Measurements from ENCODE around the gene PCP2.

PCP2 gene

DNA sequence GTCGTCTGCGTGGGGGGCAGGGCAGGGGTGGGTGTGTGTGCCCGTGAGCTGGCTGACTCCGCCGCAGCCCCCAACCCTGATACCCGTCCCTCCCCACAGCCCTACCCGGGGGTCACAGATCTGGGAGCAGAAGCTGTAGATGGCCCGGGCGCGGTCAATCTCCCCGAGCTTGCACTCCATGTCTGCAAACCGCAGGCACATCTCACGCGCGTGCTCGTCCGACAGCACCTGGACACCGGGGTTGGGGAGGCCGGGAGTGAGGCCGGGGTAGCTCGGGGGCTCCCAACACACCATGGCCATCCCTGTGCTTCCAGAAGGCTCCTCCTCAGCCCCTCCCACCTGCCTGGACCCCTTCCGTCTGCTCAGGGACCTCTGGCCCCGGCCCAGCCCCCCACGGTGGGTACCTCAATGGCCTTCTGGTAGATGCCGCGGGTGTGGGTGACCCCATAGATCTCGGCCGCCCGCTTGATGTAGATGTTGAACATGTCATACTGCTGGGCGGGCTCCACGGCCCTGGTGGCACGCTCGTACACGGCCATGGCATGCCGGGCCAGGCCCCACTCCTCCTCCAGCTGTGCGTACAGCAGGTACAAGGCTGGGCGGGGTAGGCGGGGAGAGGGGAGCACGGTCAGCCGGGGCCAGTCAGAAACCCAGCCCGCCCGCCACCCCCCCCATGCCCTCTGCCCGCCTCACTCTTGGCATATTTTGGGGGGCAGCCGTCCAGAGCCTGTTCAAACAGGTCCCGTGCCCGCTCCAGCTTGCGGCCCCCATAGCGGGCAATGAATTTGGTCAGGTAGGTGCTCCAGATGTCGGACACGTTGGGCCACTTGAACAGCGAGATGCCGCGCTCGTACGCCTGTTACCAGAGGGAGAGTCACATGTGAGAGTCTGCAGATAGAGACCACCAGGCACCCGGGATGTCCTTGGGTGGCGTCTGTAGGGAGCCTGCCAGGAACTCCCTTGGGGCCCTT, 12.8 kb downstream of the PCP2 start:
- in situ Hi-C loops (cut with MboI; ENCODE audit: low sequenced_read_pairs), result no loop called here

DNA sequence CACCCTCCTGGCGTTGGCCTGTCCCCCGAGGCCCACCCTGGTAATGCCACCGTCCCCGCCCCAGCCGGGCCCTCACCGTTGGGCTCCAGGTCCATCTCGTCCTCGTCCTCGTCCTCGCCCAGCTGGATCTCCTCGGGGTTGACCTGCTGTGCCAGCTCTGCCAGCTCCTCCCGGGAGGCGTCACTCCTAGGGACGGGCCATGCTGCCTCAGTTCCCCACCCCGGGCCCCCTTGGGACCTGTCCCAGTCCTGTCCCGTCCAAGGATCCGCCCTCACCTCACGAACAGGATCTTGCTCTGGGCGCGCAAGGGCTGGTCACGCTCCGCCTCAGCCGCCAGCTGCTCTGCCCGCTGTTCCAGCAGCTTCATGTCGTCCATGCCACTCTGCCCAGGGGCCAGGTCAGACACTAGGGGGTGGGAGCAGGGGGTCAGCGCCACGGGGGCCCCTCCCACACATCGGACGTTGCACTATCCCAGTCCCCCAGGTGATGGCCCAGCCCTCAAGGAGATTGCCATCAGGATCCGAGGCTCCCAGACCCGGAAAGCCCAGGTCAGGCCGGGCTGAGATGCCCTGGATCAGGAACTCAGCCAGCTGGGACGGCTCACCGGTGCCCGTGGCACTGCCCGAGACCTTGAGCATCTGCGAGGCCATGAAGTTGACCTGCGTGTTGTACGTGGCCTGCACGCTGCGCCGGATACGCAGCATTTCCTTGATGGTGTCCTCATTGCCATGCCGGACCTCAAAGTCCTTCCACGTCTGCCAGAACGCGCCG, 13.7 kb downstream of the PCP2 start:
- in situ Hi-C loops (cut with MboI; ENCODE audit: low sequenced_read_pairs), result no loop called here

DNA sequence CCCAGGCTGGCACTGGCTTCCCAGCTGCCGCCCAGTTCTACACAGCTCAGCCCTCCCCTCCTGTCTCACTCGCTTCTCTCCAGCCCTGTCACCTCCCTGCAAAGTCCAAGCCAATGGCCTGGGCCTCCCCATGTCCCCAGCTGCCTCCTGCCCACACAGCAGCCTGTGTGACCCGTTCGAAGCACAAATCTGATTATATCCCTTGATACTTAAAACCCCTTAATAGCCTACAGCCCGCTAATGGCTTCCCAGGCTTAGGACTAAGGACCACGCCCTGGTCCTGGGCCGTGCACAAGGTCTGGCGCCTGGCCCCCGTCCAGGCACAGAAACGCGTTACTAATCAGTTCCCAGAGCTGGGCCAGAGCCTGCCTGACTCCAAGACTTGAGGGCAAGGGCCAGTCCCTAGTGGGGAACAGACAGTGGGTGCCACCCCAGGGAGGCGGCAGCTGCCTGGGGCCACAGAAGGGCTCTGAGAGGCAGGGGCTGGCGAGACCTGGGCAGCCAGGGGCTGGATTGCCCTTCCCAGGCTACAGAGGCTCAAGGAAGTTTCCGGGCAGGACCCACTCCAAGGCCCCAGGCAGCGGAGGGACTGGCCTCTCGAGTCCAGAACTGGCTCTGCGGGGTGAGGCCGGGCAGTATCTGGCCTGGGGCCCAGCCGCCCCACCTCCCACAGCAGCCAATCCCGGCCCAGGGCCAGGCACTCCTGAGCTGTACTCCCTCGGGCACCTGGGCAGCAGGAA, 14.6 kb downstream of the PCP2 start:
- in situ Hi-C loops (cut with MboI; ENCODE audit: low sequenced_read_pairs), result no loop called here

DNA sequence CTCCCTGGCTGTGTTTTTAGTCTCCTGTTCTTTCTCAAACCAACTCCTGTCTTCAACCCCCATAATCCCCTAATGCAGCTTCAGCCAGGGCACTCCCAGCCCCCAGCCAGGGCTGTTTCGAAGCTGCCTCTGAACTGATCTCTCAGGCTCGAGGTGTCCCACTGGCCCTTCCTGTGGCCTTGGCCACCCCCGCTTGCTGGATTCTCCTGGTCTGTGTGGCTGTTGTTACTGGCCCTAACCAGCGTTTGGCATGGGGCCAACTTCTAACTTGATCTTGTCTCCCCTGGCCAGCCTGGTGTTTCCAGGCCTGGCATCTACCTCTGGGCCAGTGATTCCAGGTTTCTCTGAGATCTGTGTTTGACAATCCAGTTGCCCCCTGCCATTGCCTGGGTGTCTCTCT, 15.2 kb downstream of the PCP2 start:
- in situ Hi-C loops (cut with MboI; ENCODE audit: low sequenced_read_pairs), result no loop called here

DNA sequence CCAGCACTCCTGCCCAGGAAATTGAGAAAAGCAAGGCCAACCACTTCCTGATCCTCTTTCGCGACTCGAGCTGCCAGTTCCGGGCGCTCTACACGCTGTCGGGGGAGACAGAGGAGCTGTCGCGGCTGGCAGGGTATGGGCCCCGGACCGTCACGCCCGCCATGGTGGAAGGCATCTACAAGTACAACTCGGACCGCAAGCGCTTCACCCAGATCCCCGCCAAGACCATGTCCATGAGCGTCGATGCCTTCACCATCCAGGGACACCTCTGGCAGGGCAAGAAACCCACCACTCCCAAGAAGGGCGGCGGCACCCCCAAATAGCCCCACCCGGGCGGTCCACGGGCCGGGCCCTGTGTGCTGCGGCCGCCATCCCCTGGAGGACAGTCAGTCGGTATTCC, 15.8 kb downstream of the PCP2 start:
- in situ Hi-C loops (cut with MboI; ENCODE audit: low sequenced_read_pairs), result no loop called here

DNA sequence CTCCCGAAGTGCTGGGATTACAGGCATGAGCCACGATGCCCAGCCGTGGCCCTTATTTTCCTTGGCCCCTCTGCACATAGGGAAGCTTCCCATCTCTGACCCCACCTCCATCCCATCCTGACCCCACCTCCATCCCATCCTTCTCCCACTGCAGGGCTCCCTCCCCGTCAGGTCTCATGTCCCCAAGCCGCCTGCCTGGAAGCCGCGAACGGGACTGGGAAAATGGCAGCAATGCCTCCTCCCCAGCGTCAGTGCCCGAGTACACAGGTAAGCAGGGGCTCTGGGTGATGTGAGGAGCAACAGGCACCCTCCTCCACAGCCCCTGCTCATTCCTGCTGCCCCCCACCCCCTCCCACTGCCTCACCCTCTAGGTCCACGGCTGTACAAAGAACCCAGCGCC, 16.3 kb downstream of the PCP2 start:
- in situ Hi-C loops (cut with MboI; ENCODE audit: low sequenced_read_pairs), result no loop called here

DNA sequence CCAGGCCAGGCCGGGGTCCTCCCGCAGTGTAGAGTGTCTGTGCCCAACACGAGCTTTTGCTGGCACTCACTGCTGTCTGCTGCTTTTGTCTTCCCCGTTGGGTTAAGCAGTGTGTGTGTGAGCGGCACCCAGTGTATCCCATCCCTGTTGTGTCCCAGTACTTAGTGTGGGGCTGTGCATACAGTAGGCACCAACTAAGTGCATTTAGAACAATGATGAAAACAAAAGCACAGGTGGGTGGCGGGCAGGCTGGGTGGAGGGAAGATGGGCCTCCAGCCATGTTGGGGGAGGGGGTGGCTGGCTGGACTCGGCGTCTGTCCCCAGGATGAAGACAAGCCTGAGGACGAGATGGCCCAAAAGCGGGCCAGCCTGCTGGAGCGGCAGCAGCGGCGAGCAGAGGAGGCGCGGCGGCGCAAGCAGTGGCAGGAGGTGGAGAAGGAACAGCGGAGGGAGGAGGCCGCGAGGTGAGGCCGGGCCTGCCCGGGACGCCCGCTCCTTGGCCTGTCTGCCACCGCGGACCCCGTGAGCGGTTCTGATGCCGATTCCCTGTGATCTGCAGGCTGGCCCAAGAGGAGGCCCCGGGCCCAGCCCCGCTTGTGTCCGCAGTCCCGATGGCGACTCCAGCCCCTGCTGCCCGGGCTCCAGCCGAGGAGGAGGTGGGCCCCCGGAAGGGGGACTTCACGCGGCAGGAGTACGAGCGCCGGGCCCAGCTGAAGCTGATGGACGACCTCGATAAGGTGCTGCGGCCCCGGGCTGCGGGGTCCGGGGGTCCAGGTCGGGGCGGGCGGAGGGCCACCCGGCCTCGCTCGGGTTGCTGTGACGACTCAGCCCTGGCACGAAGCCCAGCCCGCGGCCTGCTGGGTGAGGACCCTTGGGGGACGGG, 18.4 kb downstream of the PCP2 start:
- in situ Hi-C loops (cut with MboI; ENCODE audit: low sequenced_read_pairs), result no loop called here

DNA sequence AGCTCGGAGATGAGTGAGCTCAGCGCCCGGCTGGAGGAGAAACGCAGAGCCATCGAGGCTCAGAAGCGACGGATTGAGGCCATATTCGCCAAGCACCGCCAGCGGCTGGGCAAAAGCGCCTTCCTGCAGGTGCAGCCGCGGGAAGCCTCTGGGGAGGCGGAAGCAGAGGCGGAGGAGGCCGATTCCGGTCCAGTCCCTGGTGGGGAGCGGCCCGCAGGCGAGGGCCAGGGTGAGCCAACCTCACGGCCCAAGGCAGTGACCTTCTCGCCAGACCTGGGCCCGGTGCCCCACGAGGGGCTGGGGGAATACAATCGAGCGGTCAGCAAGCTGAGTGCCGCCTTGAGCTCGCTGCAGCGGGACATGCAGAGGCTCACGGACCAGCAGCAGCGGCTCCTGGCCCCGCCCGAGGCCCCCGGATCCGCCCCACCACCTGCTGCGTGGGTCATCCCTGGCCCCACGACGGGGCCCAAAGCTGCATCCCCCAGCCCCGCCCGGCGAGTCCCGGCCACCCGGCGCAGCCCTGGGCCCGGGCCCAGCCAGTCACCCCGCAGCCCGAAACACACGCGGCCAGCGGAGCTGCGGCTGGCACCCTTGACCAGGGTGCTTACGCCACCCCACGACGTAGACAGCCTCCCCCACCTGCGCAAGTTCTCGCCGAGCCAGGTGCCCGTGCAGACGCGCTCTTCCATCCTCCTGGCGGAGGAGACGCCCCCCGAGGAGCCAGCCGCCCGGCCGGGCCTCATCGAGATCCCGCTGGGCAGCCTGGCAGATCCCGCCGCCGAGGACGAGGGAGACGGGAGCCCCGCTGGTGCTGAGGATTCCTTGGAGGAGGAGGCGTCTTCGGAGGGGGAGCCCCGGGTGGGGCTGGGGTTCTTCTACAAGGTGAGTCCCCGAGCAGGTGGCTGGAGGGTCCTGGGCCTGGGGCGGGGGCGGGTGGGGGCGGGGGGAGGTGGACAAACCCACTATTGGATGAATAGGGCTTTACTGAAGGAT, 20.9 kb downstream of the PCP2 start:
- in situ Hi-C loops (cut with MboI; ENCODE audit: low sequenced_read_pairs), result no loop called here

DNA sequence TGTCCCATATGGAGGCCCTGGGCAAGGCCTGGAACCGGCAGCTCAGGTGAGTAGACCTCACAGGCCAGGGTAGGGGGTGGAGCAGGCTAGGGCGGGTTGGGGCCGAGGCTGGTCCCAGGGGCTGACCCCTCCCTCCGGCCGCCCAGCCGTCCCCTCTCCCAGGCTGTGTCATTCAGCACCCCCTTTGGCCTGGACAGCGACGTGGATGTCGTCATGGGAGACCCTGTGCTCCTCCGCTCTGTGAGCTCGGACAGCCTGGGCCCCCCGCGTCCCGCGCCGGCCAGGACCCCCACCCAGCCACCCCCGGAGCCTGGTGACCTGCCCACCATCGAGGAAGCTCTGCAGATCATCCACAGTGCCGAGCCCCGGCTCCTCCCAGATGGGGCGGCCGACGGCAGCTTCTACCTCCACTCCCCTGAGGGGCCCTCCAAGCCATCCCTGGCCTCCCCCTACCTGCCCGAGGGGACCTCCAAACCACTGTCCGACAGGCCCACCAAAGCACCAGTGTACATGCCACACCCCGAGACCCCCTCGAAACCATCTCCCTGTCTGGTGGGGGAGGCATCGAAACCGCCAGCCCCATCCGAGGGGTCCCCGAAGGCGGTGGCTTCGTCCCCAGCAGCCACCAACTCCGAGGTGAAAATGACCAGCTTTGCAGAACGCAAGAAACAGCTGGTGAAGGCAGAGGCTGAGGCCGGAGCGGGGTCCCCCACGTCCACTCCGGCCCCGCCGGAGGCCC, 21.8 kb downstream of the PCP2 start:
- in situ Hi-C loops (cut with MboI; ENCODE audit: low sequenced_read_pairs), result no loop called here

DNA sequence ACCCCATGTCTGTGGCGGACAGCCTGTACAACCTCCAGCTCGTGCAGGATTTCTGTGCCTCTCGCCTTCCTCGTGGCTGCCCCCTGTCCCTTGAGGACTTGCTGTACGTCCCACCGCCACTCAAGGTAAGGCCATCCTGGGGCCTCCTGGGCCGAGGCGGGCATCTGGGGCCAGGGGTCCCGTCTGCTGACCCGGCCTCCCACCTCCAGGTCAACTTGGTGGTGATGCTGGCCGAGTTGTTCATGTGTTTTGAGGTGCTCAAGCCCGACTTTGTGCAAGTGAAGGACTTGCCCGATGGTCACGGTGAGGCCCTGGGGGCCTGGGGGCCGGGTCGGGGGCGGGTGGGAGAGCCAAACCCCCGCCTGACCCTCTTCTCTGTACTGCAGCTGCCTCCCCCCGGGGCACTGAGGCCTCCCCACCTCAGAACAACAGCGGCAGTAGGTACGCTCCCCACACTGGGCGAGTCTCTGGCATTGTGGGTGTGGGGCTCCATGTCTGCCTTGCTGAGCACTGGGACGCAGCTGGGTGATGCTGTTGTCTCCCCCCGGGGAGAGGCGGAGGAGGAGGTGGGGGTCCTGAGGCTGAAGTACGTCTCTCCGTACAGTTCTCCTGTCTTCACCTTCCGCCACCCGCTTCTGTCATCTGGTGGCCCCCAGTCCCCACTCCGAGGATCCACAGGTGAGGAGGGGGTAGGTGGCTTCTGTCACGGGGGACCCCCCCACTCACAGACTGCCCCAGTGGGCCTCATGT, 22.9 kb downstream of the PCP2 start:
- in situ Hi-C loops (cut with MboI; ENCODE audit: low sequenced_read_pairs), result no loop called here

DNA sequence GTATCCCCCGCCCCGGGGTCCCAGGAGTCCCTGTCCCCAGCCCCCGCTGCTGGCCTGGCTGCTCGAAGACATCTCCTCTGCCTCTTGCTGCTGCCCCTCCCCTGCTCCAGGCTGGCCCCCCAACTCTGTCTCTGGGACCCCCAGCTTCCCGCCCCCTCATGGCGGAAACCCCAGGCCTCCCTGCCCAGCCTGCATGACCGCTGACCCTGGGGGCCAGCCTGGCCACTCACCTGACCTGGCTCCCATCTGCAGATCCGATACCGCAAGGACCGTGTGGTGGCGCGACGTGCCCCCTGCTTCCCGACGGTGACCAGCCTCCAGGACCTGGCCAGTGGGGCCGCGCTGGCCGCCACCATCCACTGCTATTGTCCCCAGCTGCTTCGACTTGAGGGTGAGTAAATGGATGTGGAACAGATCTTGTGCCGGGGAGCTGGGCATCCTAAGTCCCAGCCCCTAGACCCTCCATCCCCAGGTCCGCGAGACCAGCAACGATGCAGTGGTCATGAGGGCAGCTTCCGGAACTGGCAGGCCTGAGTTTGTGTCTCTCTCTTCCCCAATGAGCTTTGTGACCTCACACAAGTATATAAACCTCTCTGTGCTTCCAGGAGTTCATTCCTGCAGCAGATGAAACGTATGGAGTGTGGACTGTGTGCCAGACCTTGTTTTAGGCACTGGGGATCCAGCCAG, 25.5 kb downstream of the PCP2 start:
- in situ Hi-C loops (cut with MboI; ENCODE audit: low sequenced_read_pairs), result no loop called here

DNA sequence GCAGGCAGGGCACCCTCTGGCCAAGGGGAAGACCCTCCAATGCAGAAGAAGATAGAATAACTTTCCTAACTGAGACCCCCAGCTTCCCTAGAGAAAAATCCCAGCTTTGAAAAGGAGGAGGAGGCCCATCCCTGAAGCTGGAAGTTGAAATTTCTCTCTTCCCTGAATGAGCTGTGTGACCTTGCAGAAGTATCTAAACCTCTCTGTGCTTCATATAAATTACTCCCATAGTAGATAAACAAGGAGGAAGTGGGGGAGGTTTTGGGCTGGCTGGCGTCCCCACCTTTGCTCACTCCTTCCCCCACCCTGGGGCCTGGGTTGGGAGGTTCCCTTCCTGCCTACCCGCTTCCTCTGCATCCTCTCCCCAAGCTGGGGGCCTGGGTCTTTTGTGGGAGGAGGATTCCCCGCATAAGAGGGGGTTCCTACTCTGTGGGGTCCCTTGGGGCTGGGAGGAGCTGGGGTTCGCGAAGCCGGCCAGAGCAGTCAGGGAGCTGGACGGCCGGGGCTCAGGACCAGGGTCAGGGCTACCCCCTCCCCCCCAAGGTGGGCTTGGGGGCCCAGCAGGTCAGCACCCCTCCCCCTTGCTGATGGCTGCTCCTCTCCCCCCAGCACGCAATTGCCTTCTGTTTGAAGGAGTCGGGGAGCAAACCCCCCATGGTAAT, 26.2 kb downstream of the PCP2 start:
- in situ Hi-C loops (cut with MboI; ENCODE audit: low sequenced_read_pairs), result no loop called here

DNA sequence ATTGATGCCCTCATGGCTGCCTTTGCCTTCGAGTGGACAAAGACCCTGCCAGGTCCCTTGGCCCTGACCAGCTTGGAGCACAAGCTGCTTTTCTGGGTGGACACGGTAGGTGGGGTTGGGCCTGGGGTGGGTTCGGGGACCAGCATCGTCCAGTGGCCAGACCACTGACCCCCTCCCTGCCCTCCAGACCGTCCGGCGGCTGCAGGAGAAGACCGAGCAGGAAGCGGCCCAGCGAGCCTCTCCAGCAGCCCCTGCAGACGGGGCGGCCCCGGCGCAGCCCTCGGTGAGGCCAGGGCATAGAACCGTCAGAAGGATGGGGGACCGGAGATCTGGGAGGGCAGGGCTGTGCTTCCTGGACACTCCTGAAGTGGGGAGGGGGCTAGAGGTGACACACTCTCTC, 27.2 kb downstream of the PCP2 start:
- in situ Hi-C loops (cut with MboI; ENCODE audit: low sequenced_read_pairs), result no loop called here

DNA sequence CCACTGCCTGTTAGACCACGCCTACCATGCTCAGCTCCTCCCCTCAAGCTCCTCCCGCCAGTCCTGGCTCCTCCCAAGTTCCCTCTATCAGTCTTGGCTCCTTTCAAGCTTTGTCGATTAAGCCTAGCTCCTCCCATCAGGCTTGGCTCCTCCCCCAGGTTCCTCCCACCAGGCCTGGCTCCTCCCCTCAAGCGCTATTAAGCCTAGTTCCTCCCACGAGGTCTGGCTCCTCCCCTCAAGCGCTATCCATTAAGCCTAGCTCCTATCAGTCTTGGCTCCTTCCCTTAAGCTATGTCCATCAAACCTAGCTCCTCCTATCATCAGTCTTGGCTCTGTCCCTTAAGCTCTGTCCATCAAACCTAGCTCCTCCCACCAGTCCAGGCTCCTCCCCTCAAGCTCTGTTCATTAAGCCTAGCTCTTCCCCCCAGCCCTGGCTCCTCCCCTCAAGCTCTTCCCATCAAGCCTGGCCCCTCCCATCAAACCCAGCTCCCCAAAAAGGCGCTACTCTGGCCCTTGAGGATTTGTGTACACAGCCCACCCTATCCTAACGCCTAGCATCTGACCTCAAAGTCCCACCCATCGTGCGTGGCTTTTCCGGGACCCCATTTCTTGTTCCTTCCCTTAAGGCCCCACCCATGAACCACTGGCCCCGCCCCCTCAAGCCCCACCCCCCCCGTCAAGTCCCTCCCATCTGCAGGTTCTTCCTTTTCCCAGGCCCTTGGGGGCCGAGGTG, 27.9 kb downstream of the PCP2 start:
- in situ Hi-C loops (cut with MboI; ENCODE audit: low sequenced_read_pairs), result no loop called here

DNA sequence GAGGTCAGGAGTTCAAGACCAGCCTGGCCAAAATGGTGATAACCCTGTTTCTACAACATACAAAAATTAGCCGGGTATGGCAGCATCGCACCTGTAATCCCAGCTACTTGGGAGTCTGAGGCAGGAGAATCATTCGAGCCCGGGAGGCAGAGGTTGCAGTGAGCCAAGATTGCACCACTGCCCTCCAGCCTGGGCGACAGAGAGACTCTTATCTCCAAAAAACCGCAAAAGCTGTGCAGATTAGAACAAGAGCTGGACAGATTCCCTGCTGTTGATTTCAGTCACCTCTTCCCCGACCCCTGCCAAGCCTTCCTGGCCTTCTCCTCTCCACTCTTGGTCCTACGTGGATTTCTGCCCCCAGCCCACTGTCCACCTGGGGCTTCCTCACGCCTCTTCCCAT, 29.6 kb downstream of the PCP2 start:
- in situ Hi-C loops (cut with MboI; ENCODE audit: low sequenced_read_pairs), result no loop called here

DNA sequence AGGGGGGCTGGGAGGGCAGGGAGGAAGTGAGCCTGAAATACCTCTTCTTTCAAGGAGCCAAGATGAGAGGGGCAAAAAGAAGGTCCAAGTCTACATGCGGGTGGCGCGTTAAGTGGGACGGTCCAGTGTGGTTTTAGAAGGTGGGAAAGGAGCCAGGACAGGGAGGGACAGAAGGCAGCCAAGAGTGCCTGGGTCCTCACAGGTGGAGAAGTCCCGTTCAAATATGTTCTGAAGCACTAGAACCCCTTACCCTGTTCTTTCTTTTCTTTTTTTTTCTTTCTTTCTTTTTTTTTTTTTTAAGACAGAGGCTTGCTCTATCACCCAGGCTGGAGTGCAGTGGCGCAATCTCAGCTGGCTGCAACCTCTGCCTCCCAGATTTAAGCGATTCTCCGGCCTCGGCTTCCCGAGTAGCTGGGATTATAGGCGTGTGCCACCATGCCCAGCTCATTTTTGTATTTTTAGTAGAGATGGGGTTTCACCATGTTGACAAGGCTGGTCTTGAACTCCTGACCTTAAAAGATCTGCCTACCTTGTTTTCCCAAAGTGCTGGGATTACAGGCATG, 30.5 kb downstream of the PCP2 start:
- in situ Hi-C loops (cut with MboI; ENCODE audit: low sequenced_read_pairs), result no loop called here

All from HL-60/S4 treated with retinoic acid at 250 ng/mL for 4 days and 3 days (cell line).